B cell (primary cell): ENCODE measurements around the gene DHX34. TPM values are rescaled to one million over a fixed set of nuclear protein-coding genes. Genes with fewer than 3 reads are reported as not detected.

Source experiments
- ATAC-seq: fragments of 200-7000 bp; cut with Tn5 transposase; one replicate; pipeline ENCODE4 v1.10.0; 2021; ENCODE audit warnings: low read depth, mild to moderate bottlenecking, moderate number of reproducible peaks, moderate library complexity
- CTCF ChIA-PET: fragments of 350-600 bp; sonication (Branson Sonifier 250); formaldehyde crosslinking; loops from one replicate; lab custom pipeline; 2021; ENCODE audit warnings: antibody characterized with exemption, inconsistent platforms; lab: Charles Lee
- POLR2A ChIA-PET: fragments of 350-600 bp; sonication (Branson Sonifier 250); formaldehyde crosslinking; loops from one replicate; lab custom pipeline; 2021; ENCODE audit warnings: antibody characterized with exemption; lab: Charles Lee
- DNase-seq: peaks from one replicate; pipeline ENCODE4 v3.0.0; 2013
- H2AFZ ChIP-seq: 2 replicates; pipeline ENCODE4 v1.6.1; 2012; ENCODE audit warnings: mild to moderate bottlenecking, low read depth, low read length; ENCODE audit not compliant: insufficient read depth, poor library complexity, severe bottlenecking
- H3K27ac ChIP-seq, 2 donors: 1 replicate in 1 of 2; 2 replicates in 1 of 2; pipeline ENCODE4 v1.5.1; 2012 to 2013; ENCODE audit warnings: low read length in 2 of 2, mild to moderate bottlenecking in 2 of 2, moderate library complexity in 1 of 2
- H3K27me3 ChIP-seq, 4 experiments: fragments of 200-600 bp in 1 of 4; sonication (generic) in 1 of 4; replicated peaks in 1 of 4; 1 replicate in 2 of 4; 2 replicates in 2 of 4; pipeline versions ENCODE4 v1.6.1 to v1.7.0; 2013 to 2016; ENCODE audit warnings: low read length in 3 of 4, mild to moderate bottlenecking in 2 of 4, mixed read lengths in 1 of 4, moderate library complexity in 1 of 4; ENCODE audit not compliant: insufficient read depth in 4 of 4, control insufficient read depth in 3 of 4; ENCODE audit errors: control extremely low read depth in 1 of 4
- H3K36me3 ChIP-seq, 2 experiments: replicated peaks in 1 of 2; 1 replicate in 1 of 2; 2 replicates in 1 of 2; pipeline versions ENCODE4 v1.6.1 to v1.7.1; 2013; ENCODE audit warnings: low read length in 1 of 2; ENCODE audit not compliant: insufficient read depth in 2 of 2, control insufficient read depth in 1 of 2; ENCODE audit errors: control extremely low read depth in 1 of 2, extremely low read depth in 1 of 2
- H3K4me1 ChIP-seq, 2 donors: fragments of 200-600 bp in 1 of 2; sonication (generic) in 1 of 2; 1 replicate in 1 of 2; 2 replicates in 1 of 2; pipeline versions ENCODE4 v1.5.1 to v1.6.1; 2013 to 2017; ENCODE audit warnings: low read length in 2 of 2; ENCODE audit not compliant: control insufficient read depth in 2 of 2, insufficient read depth in 2 of 2
- H3K4me2 ChIP-seq: replicated peaks from 2 replicates; pipeline ENCODE3; 2012; ENCODE audit warnings: mild to moderate bottlenecking, low read depth, low read length; ENCODE audit not compliant: poor library complexity, severe bottlenecking
- H3K4me3 ChIP-seq, 5 experiments: fragments of 200-600 bp in 1 of 5; sonication (generic) in 1 of 5; 1 replicate in 3 of 5; 2 replicates in 2 of 5; pipeline versions ENCODE4 v1.5.1 to v1.7.0; 2011 to 2016; ENCODE audit warnings: low read length in 4 of 5, mild to moderate bottlenecking in 4 of 5, low read depth in 2 of 5, control low read depth in 1 of 5, moderate library complexity in 1 of 5; ENCODE audit not compliant: insufficient read depth in 1 of 5; ENCODE audit errors: control extremely low read depth in 1 of 5, extremely low read depth in 1 of 5
- H3K79me2 ChIP-seq: fragments of 200-600 bp; sonication (generic); one replicate; pipeline ENCODE4 v1.6.0; 2016; ENCODE audit warnings: low read length; ENCODE audit not compliant: control insufficient read depth, insufficient read depth
- H3K9ac ChIP-seq: fragments of 200-600 bp; sonication (generic); 2 replicates; pipeline ENCODE4 v1.6.1; 2017; ENCODE audit warnings: mild to moderate bottlenecking, low read length, moderate library complexity
- H3K9me3 ChIP-seq, 3 donors: one replicate each; pipeline versions ENCODE4 v1.6.1 to v1.7.1; 2013; ENCODE audit warnings: low read length in 2 of 3; ENCODE audit not compliant: control insufficient read depth in 2 of 3, insufficient read depth in 1 of 3; ENCODE audit errors: control extremely low read depth in 1 of 3
- H4K20me1 ChIP-seq: 2 replicates; pipeline ENCODE4 v1.6.0; 2012; ENCODE audit warnings: mild to moderate bottlenecking, low read length; ENCODE audit not compliant: insufficient read depth, control insufficient read depth, poor library complexity, severe bottlenecking
- H3K27ac Mint-ChIP-seq: one replicate; pipeline ENCODE4 v1.8.0; 2021; ENCODE audit warnings: mixed read lengths
- H3K27me3 Mint-ChIP-seq: one replicate; pipeline ENCODE4 v1.8.0; 2021; ENCODE audit warnings: mixed read lengths
- H3K4me1 Mint-ChIP-seq: one replicate; pipeline ENCODE4 v1.8.0; 2021; ENCODE audit warnings: mixed read lengths
- H3K4me3 Mint-ChIP-seq: one replicate; pipeline ENCODE4 v1.8.0; 2021; ENCODE audit warnings: mixed read lengths
- H3K9me3 Mint-ChIP-seq: one replicate; pipeline ENCODE4 v1.8.0; 2022; ENCODE audit warnings: mixed read lengths; ENCODE audit not compliant: insufficient read depth
- EZH2 ChIP-seq: IDR thresholded peaks from 2 replicates; pipeline ENCODE4 v1.6.1; 2012; ENCODE audit warnings: borderline replicate concordance, low read depth, mild to moderate bottlenecking, moderate library complexity, low read length; ENCODE audit not compliant: insufficient read depth, poor library complexity, severe bottlenecking
- WGBS: methylation state at CpG from one replicate; pipeline ENCODE4 v1.1.5; 2013; ENCODE audit warnings: missing lambda C conversion rate; ENCODE audit not compliant: insufficient coverage; 5-methylcytosine and 5-hydroxymethylcytosine counted together
- intact Hi-C: fragments of 100-400 bp; cut with micrococcal nuclease; formaldehyde crosslinking; loops from one replicate; pipeline ENCODE4 v1.10.0; 2022
- polyA plus RNA-seq: library from polyadenylated mRNA; depleted of rRNA; stranded (reverse); fragments of >200 nt; gene quantifications from 2 replicates; pipeline ENCODE4 v1.2.3, GENCODE V29; 2012
- total RNA-seq, 2 donors: library from RNA; stranded (reverse); fragments of 120-200 nt in 1 of 2; gene quantifications; 1 replicate in 1 of 2; 2 replicates in 1 of 2; pipeline versions ENCODE4 v1.2.3 to v1.2.4, GENCODE V29; 2013 to 2022
- TF ChIP-seq, protein P1 (sequence below): fragments of 200-600 bp; IDR thresholded peaks from one replicate; pipeline ENCODE4 v1.8.0; 2022; ENCODE audit warnings: antibody characterized with exemption, mild to moderate bottlenecking

DHX34 gene
- total and polyA plus RNA-seq, 2 donors (not counting 1 experiment from before 2014, with no cell fraction given), result 25.1 to 31.3 TPM

DNA sequence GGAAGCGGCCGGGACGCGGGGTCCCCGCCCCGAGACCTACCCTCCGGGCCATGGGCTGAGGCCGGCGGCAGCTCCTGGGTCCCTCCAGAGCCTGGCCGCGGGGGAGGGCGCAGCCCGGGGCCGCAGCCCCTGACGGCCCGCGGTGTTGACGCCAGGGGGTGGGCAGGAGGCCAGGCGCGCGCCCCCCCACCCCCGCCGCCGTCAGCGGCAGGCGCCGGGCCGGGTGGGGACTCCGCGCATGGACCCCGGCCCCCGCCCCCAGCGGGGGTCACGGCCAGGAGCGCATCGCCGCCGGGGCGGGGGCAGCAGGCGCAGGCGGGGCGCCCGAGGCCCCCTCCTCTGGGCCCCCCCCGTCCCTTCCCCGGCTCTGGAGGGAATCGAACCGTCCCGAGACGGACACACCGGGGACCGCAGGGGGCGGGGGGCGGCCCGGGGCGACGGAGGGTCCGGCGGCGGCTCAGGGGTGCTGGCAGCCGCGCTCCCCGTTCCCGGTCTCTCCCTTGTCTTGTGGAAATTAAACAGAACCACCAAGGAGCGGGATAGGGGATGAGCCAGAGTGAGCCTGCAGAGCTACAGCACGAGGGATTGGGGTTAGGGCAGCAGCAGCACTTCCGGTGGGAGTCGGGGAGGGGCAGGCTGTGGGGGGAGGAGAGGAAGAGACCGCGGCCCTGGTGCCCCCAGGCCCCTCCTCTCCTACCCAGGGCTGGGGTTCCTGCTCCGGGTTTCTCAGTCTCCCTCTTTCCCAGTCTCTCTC lies 70.1 kb downstream of the DHX34 start, which contains the start of gene MEIS3:
Gene MEIS3, minus strand, starts transcription at position 498 of the 754 bp plus-strand sequence. Its CDS starts 446 bp downstream, at position 52.
- ChIA-PET POLR2A (no interaction called here), CTCF (interaction anchor here (0.5 kb wide), 1 partner anchor 443 kb away, joined by 3 read pairs; no protein-coding TSS in a partner anchor)
- intact Hi-C loops, result no loop called here
- TF ChIP-seq, protein P1, sequence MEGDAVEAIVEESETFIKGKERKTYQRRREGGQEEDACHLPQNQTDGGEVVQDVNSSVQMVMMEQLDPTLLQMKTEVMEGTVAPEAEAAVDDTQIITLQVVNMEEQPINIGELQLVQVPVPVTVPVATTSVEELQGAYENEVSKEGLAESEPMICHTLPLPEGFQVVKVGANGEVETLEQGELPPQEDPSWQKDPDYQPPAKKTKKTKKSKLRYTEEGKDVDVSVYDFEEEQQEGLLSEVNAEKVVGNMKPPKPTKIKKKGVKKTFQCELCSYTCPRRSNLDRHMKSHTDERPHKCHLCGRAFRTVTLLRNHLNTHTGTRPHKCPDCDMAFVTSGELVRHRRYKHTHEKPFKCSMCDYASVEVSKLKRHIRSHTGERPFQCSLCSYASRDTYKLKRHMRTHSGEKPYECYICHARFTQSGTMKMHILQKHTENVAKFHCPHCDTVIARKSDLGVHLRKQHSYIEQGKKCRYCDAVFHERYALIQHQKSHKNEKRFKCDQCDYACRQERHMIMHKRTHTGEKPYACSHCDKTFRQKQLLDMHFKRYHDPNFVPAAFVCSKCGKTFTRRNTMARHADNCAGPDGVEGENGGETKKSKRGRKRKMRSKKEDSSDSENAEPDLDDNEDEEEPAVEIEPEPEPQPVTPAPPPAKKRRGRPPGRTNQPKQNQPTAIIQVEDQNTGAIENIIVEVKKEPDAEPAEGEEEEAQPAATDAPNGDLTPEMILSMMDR, result no peak
- TF ChIP-seq EZH2, result no peak
- Histone ChIP-seq H3K4me3 (no peak within 1 kb of the TSS), H3K27me3 (peaks cover 0 to 82% (median 48%) of the 10 kb centered on the region in 4 experiments), H3K9ac (no peak within 1 kb of the TSS), H2AFZ (peak within 1 kb of the TSS; percentile 22), H3K4me2 (peak within 1 kb of the TSS; percentile 63), H3K36me3 (no peaks in the 10 kb centered on the region), H3K4me1 (peaks cover 10 to 55% of the 10 kb centered on the region in 2 donors), H3K9me3 (peaks cover 0 to 19% (median 0%) of the 10 kb centered on the region in 3 donors), H3K79me2 (no peaks in the 10 kb centered on the region), H4K20me1 (no peaks in the 10 kb centered on the region), H3K27ac (no peak within 1 kb of the TSS)
- Mint-ChIP-seq H3K27ac (no peak within 1 kb of the TSS), H3K4me3 (peak within 1 kb of the TSS; percentile 55), H3K4me1 (peaks cover 28% of the 10 kb centered on the region), H3K9me3 (no peaks in the 10 kb centered on the region), H3K27me3 (peaks cover 76% of the 10 kb centered on the region)
- ATAC-seq (peak; percentile 41), DNase-seq (peak; percentile 26)
- WGBS, result 2% methylated on average over 37 of the region's 70 CpGs

DNA sequence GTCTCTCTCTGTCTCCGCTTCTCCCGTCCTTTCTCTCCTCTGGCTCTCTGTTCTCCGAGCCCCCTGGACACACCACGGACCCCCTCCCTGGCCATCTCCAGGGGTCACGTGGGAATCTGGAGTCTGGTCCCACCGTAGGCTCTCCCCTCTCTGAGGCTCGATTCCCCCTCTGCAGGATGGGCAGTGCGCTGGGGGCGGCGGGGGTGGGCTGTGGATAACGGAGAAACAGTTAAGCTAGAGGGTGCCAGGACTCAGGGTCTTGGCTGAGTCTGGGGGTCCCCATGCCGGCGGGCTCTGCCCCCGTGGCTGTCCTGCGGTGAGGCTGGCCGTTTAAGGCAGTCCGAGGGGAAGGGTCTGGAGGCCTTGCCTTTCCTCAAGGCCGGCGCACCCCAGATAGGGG lies 70.7 kb downstream of the DHX34 start:
- ChIA-PET POLR2A (no interaction called here), CTCF (interaction anchor here (0.5 kb wide), 1 partner anchor 444 kb away, joined by 3 read pairs; no protein-coding TSS in a partner anchor)
- Mint-ChIP-seq H3K4me1 (peaks cover 28% of the 10 kb centered on the region), H3K27ac (no peak overlapping the region), H3K4me3 (no peak overlapping the region), H3K27me3 (peaks cover 76% of the 10 kb centered on the region), H3K9me3 (no peaks in the 10 kb centered on the region)
- H3K4me3 ChIP-seq, result no peak overlapping the region
- H4K20me1 ChIP-seq, result no peaks in the 10 kb centered on the region
- no peaks in the 10 kb centered on the region for H3K36me3 ChIP-seq
- H3K4me2 ChIP-seq, result no peak overlapping the region
- H3K27me3 ChIP-seq, result peaks cover 0 to 83% (median 48%) of the 10 kb centered on the region in 4 experiments
- no peaks in the 10 kb centered on the region for H3K79me2 ChIP-seq
- H3K4me1 ChIP-seq, result peaks cover 10 to 55% of the 10 kb centered on the region in 2 donors
- intact Hi-C loops, result no loop called here
- H3K9me3 ChIP-seq, result peaks cover 0 to 19% (median 0%) of the 10 kb centered on the region in 3 donors
- no peak overlapping the region for H2AFZ ChIP-seq
- no peak for TF ChIP-seq EZH2
- TF ChIP-seq, protein P1, result no peak
- H3K27ac ChIP-seq, result no peak overlapping the region
- 10% methylated on average over 8 of the region's 19 CpGs for WGBS
- DNase-seq (no peak), ATAC-seq (no peak)
- no peak overlapping the region for H3K9ac ChIP-seq
